Duodenal mucosa (tissue), 2 donors: ENCODE data around the gene DNAJB4.
A peak's percentile ranks its signal among the peaks of the same experiment; 100 is the strongest.

Experiments used
- H3K27ac ChIP-seq: one replicate; pipeline ENCODE4 v1.7.0; 2013; ENCODE audit warnings: low read depth, low read length
- H3K27me3 ChIP-seq, 2 donors: one replicate each; pipeline ENCODE4 v1.7.0; 2013; ENCODE audit warnings: low read length in 2 of 2, control low read depth in 1 of 2; ENCODE audit not compliant: insufficient read depth in 2 of 2, control insufficient read depth in 1 of 2
- H3K36me3 ChIP-seq, 2 donors: one replicate each; pipeline ENCODE4 v1.7.0; 2013; ENCODE audit warnings: low read length in 2 of 2, control low read depth in 1 of 2; ENCODE audit not compliant: insufficient read depth in 2 of 2, control insufficient read depth in 1 of 2
- H3K4me1 ChIP-seq, 2 donors: one replicate each; pipeline ENCODE4 v1.7.0; 2013; ENCODE audit warnings: low read length in 2 of 2, control low read depth in 1 of 2; ENCODE audit not compliant: insufficient read depth in 2 of 2, control insufficient read depth in 1 of 2
- H3K4me3 ChIP-seq, 2 donors: one replicate each; pipeline ENCODE4 v1.7.0; 2013; ENCODE audit warnings: low read length in 2 of 2, low read depth in 1 of 2
- H3K9ac ChIP-seq, 2 donors: one replicate each; pipeline ENCODE4 v1.7.0; 2013; ENCODE audit warnings: low read length in 2 of 2, low read depth in 1 of 2
- H3K9me3 ChIP-seq, 2 donors: one replicate each; pipeline ENCODE4 v1.7.0; 2013; ENCODE audit warnings: low read length in 2 of 2, control low read depth in 1 of 2; ENCODE audit not compliant: control insufficient read depth in 1 of 2

DNAJB4 gene

DNA sequence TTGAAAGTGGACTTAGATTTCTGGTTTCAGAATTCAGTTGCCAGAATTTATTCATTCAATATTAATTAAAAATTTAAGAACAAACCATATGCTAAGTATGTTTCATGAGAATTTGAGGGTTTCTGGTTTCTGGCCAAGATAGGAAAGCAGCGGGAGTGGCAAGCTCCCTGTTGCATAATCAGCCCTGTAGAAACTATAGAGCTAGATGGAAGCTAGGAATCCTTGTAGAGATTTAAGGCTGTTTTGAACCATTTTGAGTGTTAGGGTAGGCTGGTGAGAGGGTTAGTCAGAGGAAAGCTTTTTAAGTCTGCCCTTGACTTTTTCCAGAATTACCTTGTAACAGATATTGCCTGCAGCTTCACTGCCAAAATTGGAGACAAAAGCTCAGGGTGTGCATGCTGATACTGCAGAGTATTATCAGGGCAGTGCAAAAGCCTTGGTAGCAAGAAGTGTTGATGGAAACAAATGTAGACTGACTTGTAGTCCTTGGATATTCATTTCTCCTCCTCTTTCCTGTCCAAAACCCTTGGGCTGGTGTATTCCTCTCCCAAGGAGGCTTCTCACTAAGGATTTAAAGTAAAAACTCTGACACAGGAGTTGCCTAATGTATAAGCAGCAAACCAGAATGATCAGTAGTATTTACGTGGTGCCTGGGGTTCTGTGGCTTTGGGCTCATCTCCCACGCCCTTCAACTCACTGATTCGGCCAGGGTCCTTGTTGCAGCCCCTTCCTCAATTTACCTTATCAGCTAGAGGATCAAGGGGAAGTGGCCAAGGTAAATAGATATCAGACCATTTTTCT lies 28.5 kb downstream of the DNAJB4 start:
- H3K9ac ChIP-seq = no peak overlapping the region

DNA sequence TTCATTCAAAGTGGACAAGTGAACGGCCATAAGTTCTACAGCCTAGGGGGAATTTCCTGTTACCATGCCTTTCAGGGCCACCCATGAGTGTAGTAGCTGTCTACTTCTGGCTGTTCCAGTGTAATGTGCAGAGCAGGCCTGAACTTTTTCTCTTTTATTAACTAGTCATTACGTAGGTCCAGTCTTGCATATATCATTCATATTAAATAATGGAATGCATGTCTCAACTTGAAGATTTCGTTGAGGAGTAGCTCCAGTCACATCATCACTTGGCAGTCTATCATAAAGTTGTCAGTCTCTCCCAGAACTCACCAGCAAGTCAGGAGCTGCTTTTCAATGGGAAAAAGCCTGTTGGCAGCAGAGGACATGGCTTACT lies 29.0 kb downstream of the DNAJB4 start:
- no peaks in the 10 kb centered on the region for H3K9me3 ChIP-seq

More for the DNA sequence above, 28.5 kb downstream of the DNAJB4 start:
- Histone ChIP-seq H3K36me3 (no peaks in the 10 kb centered on the region), H3K4me1 (no peaks in the 10 kb centered on the region), H3K9me3 (no peaks in the 10 kb centered on the region), H3K4me3 (no peak overlapping the region), H3K27ac (no peak overlapping the region), H3K27me3 (no peaks in the 10 kb centered on the region)

GRCh38 chr1:78035121-78035520 lies 30.4 kb downstream of the DNAJB4 start:
- Histone ChIP-seq H3K27ac (no peak overlapping the region), H3K36me3 (no peaks in the 10 kb centered on the region), H3K9me3 (no peaks in the 10 kb centered on the region), H3K9ac (no peak overlapping the region), H3K4me1 (no peaks in the 10 kb centered on the region), H3K27me3 (no peaks in the 10 kb centered on the region), H3K4me3 (no peak overlapping the region)

More for the DNA sequence above, 29.0 kb downstream of the DNAJB4 start:
- Histone ChIP-seq H3K9ac (no peak overlapping the region), H3K27me3 (no peaks in the 10 kb centered on the region), H3K4me1 (no peaks in the 10 kb centered on the region), H3K36me3 (no peaks in the 10 kb centered on the region), H3K27ac (no peak overlapping the region), H3K4me3 (no peak overlapping the region)

GRCh38 chr1:78036450-78036849 lies 31.7 kb downstream of the DNAJB4 start:
- Histone ChIP-seq H3K27me3 (no peaks in the 10 kb centered on the region), H3K9me3 (no peaks in the 10 kb centered on the region), H3K27ac (no peak overlapping the region), H3K4me3 (no peak overlapping the region), H3K36me3 (no peaks in the 10 kb centered on the region), H3K4me1 (no peaks in the 10 kb centered on the region), H3K9ac (no peak overlapping the region)

DNA sequence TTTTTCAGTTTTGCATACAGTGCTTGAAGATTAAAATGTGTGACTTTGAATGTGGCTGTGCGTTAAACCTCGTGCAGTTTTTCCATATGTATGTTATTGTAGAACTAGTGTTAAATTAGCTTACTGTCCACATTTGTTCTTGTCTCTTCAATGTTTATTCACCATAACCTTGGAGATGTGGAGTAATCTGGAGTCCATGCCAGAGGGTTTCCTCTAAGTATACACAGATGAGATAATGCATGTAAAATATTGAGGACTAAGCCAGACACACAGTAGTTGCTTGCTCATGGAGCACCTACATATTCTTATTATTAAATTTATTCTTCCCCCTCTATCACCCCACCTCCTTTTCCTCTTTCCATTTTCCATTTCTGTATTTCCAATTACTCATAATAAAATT lies 33.3 kb downstream of the DNAJB4 start:
- Histone ChIP-seq H3K9me3 (no peaks in the 10 kb centered on the region), H3K27ac (no peak overlapping the region), H3K36me3 (no peaks in the 10 kb centered on the region), H3K4me3 (no peak overlapping the region), H3K9ac (no peak overlapping the region), H3K27me3 (no peaks in the 10 kb centered on the region), H3K4me1 (no peaks in the 10 kb centered on the region)

DNA sequence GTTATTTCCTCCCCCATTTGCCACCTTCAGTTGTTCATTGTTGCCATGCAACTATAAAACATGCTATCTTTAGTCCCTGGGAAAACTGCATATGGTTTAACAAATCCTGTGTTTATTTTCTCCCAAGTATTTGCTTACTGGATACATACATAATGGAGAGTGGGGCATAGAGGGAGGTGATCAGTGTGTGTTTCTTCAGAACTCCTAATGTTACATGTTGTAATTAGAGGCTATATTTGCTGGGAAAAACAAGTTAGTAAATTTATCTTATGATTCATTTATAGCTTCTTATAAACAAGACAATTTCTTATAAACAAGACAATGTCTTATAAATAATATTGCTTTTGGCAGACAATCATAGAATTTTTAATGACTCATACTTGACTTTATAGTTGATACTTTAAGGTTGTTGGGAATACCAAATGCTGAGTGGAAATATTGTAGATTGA lies 33.8 kb downstream of the DNAJB4 start:
- Histone ChIP-seq H3K36me3 (no peaks in the 10 kb centered on the region), H3K9ac (no peak overlapping the region), H3K27me3 (no peaks in the 10 kb centered on the region), H3K27ac (no peak overlapping the region), H3K4me1 (peaks cover under 1 to 4% of the 10 kb centered on the region in 2 donors), H3K4me3 (no peak overlapping the region), H3K9me3 (no peaks in the 10 kb centered on the region)

DNA sequence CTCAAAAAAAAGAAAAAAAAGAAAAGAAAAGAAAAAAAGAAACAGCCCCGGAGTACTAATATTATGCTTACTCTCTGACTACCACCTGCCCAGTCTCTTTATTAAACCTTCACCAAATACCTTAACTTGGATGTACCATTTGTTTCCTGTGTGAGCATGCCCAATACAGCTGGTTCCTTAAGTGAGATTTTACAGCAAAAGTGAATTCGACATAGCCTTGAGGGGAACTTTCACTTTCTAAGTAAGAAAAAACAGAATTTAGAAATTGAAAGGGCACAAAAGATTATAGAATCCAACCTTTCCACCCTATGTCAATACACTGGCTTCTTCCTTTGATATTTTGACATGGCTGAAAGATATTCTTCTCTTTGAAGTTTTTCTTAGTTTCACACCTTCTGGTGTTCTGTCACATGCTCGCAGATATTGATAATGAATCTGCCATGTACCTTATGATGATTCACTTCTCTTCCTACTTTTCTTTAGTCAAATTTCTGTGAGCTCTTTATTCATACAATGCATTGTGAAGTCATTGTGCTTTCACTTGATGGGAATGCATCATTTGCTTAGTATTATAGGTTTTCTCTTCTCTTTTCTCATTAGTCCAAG lies 35.8 kb downstream of the DNAJB4 start:
- Histone ChIP-seq H3K4me1 (peaks cover 6 to 17% of the 10 kb centered on the region in 2 donors), H3K27ac (no peak overlapping the region), H3K9me3 (no peaks in the 10 kb centered on the region), H3K4me3 (no peak overlapping the region), H3K9ac (no peak overlapping the region), H3K27me3 (no peaks in the 10 kb centered on the region), H3K36me3 (no peaks in the 10 kb centered on the region)

- Histone ChIP-seq H3K36me3 (no peaks in the 10 kb centered on the region), H3K9ac (no peak overlapping the region), H3K27me3 (peaks cover 0 to 7% of the 10 kb centered on the region in 2 donors), H3K4me1 (peaks cover 7 to 18% of the 10 kb centered on the region in 2 donors), H3K4me3 (peak overlapping the region in 1 of 2 donors; percentile 5), H3K9me3 (no peaks in the 10 kb centered on the region), H3K27ac (no peak overlapping the region)
These were observed 38.7 kb downstream of the DNAJB4 start for GRCh38 chr1:78043436-78043835.

DNA sequence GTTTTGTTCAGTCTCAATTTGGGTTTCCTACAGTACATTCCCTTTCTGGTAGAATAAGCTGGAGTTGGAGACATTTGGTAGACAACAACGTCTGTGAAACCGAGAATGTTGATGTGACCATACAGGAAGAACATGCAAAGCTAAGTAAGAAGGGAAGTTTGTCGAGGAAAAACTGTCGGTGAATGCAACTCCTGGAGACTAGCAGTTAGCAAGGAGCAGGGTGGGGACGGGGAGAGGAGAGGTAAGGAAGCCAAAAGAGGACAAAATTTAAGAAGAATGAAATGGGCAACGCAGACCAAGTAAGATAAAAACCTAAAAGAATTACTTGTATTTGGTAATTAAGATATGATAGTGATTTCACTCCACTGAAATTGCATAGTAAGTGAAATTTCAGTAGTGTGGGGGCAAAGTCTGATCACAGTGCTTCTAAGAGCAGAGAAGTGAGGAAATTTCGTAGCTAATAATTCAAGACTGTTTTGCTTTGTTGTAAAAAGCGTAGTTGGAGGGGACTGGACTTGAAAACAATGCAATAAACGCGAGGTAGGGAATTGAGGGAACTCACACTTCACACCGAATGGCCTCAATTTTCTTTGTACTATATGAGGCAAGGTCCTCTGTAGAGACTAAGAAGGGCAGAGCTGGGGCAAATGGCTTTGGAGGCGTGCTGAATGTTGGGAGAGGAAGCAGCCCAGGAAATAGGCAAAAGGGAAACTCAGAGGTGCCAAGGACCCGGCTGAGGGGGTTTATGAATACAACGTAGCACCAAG lies 40.2 kb downstream of the DNAJB4 start:
- Histone ChIP-seq H3K4me1 (peaks cover 12 to 21% of the 10 kb centered on the region in 2 donors), H3K9me3 (no peaks in the 10 kb centered on the region), H3K27me3 (peaks cover 0 to 7% of the 10 kb centered on the region in 2 donors), H3K27ac (peak overlapping the region; percentile 72), H3K9ac (peak overlapping the region; percentile 78 to 85), H3K36me3 (no peaks in the 10 kb centered on the region), H3K4me3 (peak overlapping the region; percentile 72 to 82)

DNA sequence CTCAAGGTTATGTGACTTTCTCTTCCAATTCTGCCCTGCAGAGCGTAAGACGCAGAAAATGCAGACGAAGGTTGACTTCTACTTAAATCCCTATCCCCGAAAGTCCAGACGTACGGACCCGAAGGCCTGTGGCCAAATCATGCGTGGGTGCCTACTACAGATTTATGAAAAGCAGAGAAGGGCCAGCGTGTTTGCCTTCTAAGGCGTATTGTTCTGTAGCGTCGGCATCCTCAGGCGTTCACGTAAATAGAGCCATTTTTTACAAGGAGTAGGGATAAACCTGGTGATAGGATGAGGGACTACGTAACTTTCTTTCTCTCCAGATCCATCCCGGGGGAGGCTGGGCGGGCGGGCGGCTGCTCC lies 40.8 kb downstream of the DNAJB4 start:
- Histone ChIP-seq H3K9ac (peak overlapping the region; percentile 78 to 85), H3K27me3 (peaks cover 0 to 7% of the 10 kb centered on the region in 2 donors), H3K4me1 (peaks cover 12 to 21% of the 10 kb centered on the region in 2 donors), H3K27ac (peak overlapping the region; percentile 72), H3K9me3 (no peaks in the 10 kb centered on the region), H3K36me3 (no peaks in the 10 kb centered on the region), H3K4me3 (peak overlapping the region; percentile 72 to 82)
